SK-N-SH (cell line): ENCODE results near the gene TXNDC5. TPM values are rescaled to one million over a fixed set of nuclear protein-coding genes. Genes with fewer than 3 reads are reported as not detected.
A peak's percentile ranks its signal among the peaks of the same experiment; 100 is the strongest.

Experiments
- CTCF ChIA-PET: fragments of 300-600, 350-600 bp; formaldehyde crosslinking; extraction: SDS; loops from one replicate; lab custom pipeline; 2021; lab: Yijun Ruan, JAX
- POLR2A ChIA-PET: fragments of 350-600 bp; sonication (Branson Sonifier 250); formaldehyde crosslinking; extraction: SDS; loops from one replicate; lab custom pipeline; 2020; ENCODE audit warnings: antibody characterized with exemption, inconsistent platforms; lab: Yijun Ruan, JAX
- DNase-seq: peaks from one replicate; pipeline ENCODE4 v3.0.0; 2012
- H2AFZ ChIP-seq: fragments of 200-600 bp; sonication (generic); 2 replicates; pipeline ENCODE4 v1.8.1; 2016; ENCODE audit warnings: antibody characterized with exemption, mild to moderate bottlenecking, low read depth
- H3F3A ChIP-seq: fragments of 200-600 bp; sonication (generic); replicated peaks from 2 replicates; pipeline ENCODE3; 2016; ENCODE audit warnings: antibody characterized with exemption, mild to moderate bottlenecking; ENCODE audit not compliant: insufficient read depth
- H3K27ac ChIP-seq, 2 experiments: fragments of 200-500 bp in 1 of 2; fragments of 200-600 bp in 1 of 2; sonication (Bioruptor generic) in 1 of 2; sonication (generic), shearing (Covaris generic) in 1 of 2; 2 replicates each; pipeline versions ENCODE4 v1.5.1 to v1.6.1; 2014 to 2016; ENCODE audit warnings: low read depth in 2 of 2, inconsistent platforms in 1 of 2, low read length in 1 of 2, mild to moderate bottlenecking in 1 of 2, mixed read lengths in 1 of 2
- H3K27me3 ChIP-seq: fragments of 200-600 bp; sonication (generic), shearing (Covaris generic); 2 replicates; pipeline ENCODE4 v1.6.1; 2016; ENCODE audit warnings: mixed run types; ENCODE audit not compliant: insufficient read depth
- H3K36me3 ChIP-seq, 2 experiments: fragments of 200-500 bp in 1 of 2; fragments of 200-600 bp in 1 of 2; sonication (Bioruptor generic) in 1 of 2; sonication (generic) in 1 of 2; replicated peaks in 1 of 2; 2 replicates each; pipeline versions ENCODE3 to v1.5.1; 2014 to 2016; ENCODE audit warnings: low read length in 1 of 2, mild to moderate bottlenecking in 1 of 2; ENCODE audit not compliant: insufficient read depth in 2 of 2, control insufficient read depth in 1 of 2
- H3K4me1 ChIP-seq, 2 experiments: fragments of 200-500 bp in 1 of 2; fragments of 200-600 bp in 1 of 2; sonication (Bioruptor generic) in 1 of 2; sonication (generic), shearing (Covaris generic) in 1 of 2; 2 replicates each; pipeline versions ENCODE4 v1.5.1 to v1.6.1; 2014 to 2016; ENCODE audit warnings: low read depth in 1 of 2, low read length in 1 of 2, mixed run types in 1 of 2; ENCODE audit not compliant: insufficient read depth in 2 of 2, control insufficient read depth in 1 of 2
- H3K4me2 ChIP-seq: fragments of 200-600 bp; sonication (generic), shearing (Covaris generic); 2 replicates; pipeline ENCODE4 v1.6.1; 2017; ENCODE audit warnings: mixed run types
- H3K4me3 ChIP-seq, 2 experiments: fragments of 200-500 bp in 1 of 2; fragments of 200-600 bp in 1 of 2; sonication (Bioruptor generic) in 1 of 2; sonication (generic), shearing (Covaris generic) in 1 of 2; 2 replicates each; pipeline versions ENCODE4 v1.5.1 to v1.8.1; 2014 to 2016; ENCODE audit warnings: low read depth in 2 of 2, inconsistent platforms in 1 of 2, low read length in 1 of 2, mild to moderate bottlenecking in 1 of 2, mixed read lengths in 1 of 2, moderate library complexity in 1 of 2
- H3K79me2 ChIP-seq: fragments of 200-600 bp; sonication (generic); 2 replicates; pipeline ENCODE4 v1.8.1; 2017; ENCODE audit warnings: mild to moderate bottlenecking; ENCODE audit not compliant: insufficient read depth
- H3K9ac ChIP-seq: fragments of 200-600 bp; sonication (generic); 2 replicates; pipeline ENCODE4 v1.6.1; 2017; ENCODE audit warnings: mixed run types
- H3K9me2 ChIP-seq: fragments of 200-600 bp; sonication (generic); 2 replicates; pipeline ENCODE4 v1.6.1; 2017; ENCODE audit warnings: mixed run types
- H3K9me3 ChIP-seq: fragments of 200-600 bp; sonication (generic); 2 replicates; pipeline ENCODE4 v1.6.1; 2017; ENCODE audit warnings: mixed run types, mild to moderate bottlenecking, moderate library complexity
- H4K20me1 ChIP-seq: fragments of 200-600 bp; sonication (generic); 2 replicates; pipeline ENCODE4 v1.6.1; 2017; ENCODE audit warnings: mild to moderate bottlenecking, mixed run types; ENCODE audit not compliant: insufficient read depth
- EP300 ChIP-seq, 2 experiments: IDR thresholded peaks; 2 replicates each; pipeline versions ENCODE4 v1.4.0 to v1.6.1; 2012; ENCODE audit warnings: borderline replicate concordance in 1 of 2, low read depth in 1 of 2, low read length in 1 of 2
- FOXM1 ChIP-seq: IDR thresholded peaks from 2 replicates; pipeline ENCODE4 v1.4.0; 2012; ENCODE audit warnings: low read depth, mild to moderate bottlenecking
- IRF3 ChIP-seq: fragments of 150-350 bp; IDR thresholded peaks from 2 replicates; pipeline ENCODE4 v1.6.1; 2016; ENCODE audit warnings: mild to moderate bottlenecking, low read depth, low read length
- JUND ChIP-seq: IDR thresholded peaks from 2 replicates; pipeline ENCODE4 v1.4.0; 2012
- MXI1 ChIP-seq: IDR thresholded peaks from 2 replicates; pipeline ENCODE4 v1.6.1; 2012; ENCODE audit warnings: mild to moderate bottlenecking, low read depth, low read length, improper control_type of control experiment
- NRF1 ChIP-seq: IDR thresholded peaks from 2 replicates; pipeline ENCODE4 v1.6.1; 2012; ENCODE audit warnings: low read depth, mild to moderate bottlenecking, low read length
- POLR2AphosphoS5 ChIP-seq: IDR thresholded peaks from 2 replicates; pipeline ENCODE4 v1.6.1; 2012; ENCODE audit warnings: low read depth, low read length
- RXRA ChIP-seq: IDR thresholded peaks from 2 replicates; pipeline ENCODE4 v1.4.0; 2012; ENCODE audit warnings: low read depth, mild to moderate bottlenecking, borderline replicate concordance
- SIN3A ChIP-seq: IDR thresholded peaks from 2 replicates; pipeline ENCODE4 v1.6.1; 2012; ENCODE audit warnings: low read depth, mild to moderate bottlenecking, low read length, moderate library complexity, borderline replicate concordance
- TAF1 ChIP-seq: IDR thresholded peaks from 2 replicates; pipeline ENCODE4 v1.6.1; 2012; ENCODE audit warnings: low read depth, mild to moderate bottlenecking, low read length, moderate library complexity, borderline replicate concordance
- TEAD4 ChIP-seq: IDR thresholded peaks from 2 replicates; pipeline ENCODE4 v1.4.0; 2012; ENCODE audit warnings: mild to moderate bottlenecking, borderline replicate concordance; ENCODE audit not compliant: insufficient read depth
- USF1 ChIP-seq: IDR thresholded peaks from 2 replicates; pipeline ENCODE4 v1.4.0; 2012; ENCODE audit warnings: low read depth, borderline replicate concordance
- USF2 ChIP-seq: fragments of 150-350 bp; IDR thresholded peaks from 2 replicates; pipeline ENCODE4 v1.6.1; 2017; ENCODE audit warnings: antibody characterized with exemption, low read length, low read depth, borderline replicate concordance
- YY1 ChIP-seq: IDR thresholded peaks from 2 replicates; pipeline ENCODE4 v1.4.0; 2012; ENCODE audit warnings: low read depth, mild to moderate bottlenecking
- WGBS: methylation state at CpG from one replicate; pipeline ENCODE4 v1.1.6; 2017; ENCODE audit warnings: low lambda C conversion rate; 5-methylcytosine and 5-hydroxymethylcytosine counted together
- polyA plus RNA-seq, 3 experiments: library from polyadenylated mRNA; depleted of rRNA; stranded (reverse); fragments of >200 nt; gene quantifications; 2 replicates each; pipeline ENCODE4 v1.2.3, GENCODE V29; 2012
- TF ChIP-seq, protein P1 (sequence below): IDR thresholded peaks from 2 replicates; pipeline ENCODE4 v1.4.0; 2012; ENCODE audit warnings: low read depth

The TXNDC5 gene
- polyA plus RNA-seq (2012; rRNA removed) = 187 and 207 TPM in 2 replicates
- 211 and 225 TPM in 2 replicates for polyA plus RNA-seq (2012; cell fraction: cytosol; rRNA removed)
- 83.9 and 122 TPM in 2 replicates for polyA plus RNA-seq (2012; cell fraction: nucleus; rRNA removed)

DNA sequence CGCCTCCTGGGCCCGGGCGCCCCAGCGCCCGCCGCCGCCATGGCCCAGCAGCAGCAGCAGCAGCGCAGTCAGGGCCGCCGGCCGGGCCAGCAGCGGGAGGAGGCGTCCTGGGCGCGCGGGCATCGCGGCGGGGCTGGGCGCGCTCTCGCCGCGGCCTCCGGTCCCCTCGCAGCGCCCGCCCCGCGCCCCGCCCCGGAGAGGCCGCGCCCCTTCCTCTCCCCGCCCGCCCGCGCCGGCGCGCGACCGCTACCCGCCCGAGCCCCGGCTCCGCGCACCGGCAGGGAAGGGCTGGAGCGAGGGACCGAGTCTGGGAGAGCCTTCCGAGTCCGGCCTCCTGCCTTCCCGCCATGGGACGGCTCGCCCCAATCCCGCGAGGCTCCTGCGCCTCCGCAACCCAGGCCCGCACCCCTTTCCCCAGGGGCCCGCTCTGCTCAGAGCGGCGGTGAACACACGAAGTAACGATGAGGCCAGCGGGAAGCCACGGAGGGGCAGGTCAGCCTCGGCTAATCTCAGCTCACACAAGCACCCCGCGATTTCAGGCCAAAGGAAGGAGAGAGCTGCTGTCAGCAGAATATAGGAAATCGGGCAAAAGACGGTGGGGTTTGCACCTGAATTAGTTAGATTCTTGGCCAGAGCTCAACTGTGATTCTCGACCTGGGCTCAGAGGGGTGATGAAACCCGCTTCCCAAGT, at the start of gene TXNDC5:
TXNDC5 (minus strand) TSS at position 135 of the 691 bp plus-strand sequence; CDS start at position 123, 12 bp downstream.
- peak; percentile 97 for DNase-seq
- Histone ChIP-seq H3K4me2 (peak within 1 kb of the TSS; percentile 99), H3K4me1 (peaks cover 11% of the 10 kb centered on the region in 2 experiments; a peak in 2 of 4 replicates), H4K20me1 (peaks cover 36% of the 10 kb centered on the region), H2AFZ (peak within 1 kb of the TSS; percentile 84), H3K9ac (peak within 1 kb of the TSS; percentile 70), H3K27me3 (peaks cover 6% of the 10 kb centered on the region; the same call in 1 of the 2 replicates), H3K4me3 (peak within 1 kb of the TSS; percentile 72 to 85), H3K9me3 (no peaks in the 10 kb centered on the region), H3F3A (peaks cover 3% of the 10 kb centered on the region), H3K36me3 (peaks cover 6 to 7% of the 10 kb centered on the region in 2 experiments), H3K79me2 (peaks cover 43% of the 10 kb centered on the region), H3K27ac (peak within 1 kb of the TSS; percentile 43 to 65; a peak in 3 of 4 replicates), H3K9me2 (no peaks in the 10 kb centered on the region; the same call in 1 of the 2 replicates)
- CTCF ChIA-PET = no interaction called here
- POLR2A ChIA-PET = no interaction called here
- peak; percentile 60 for TF ChIP-seq POLR2AphosphoS5
- TF ChIP-seq TEAD4 = no peak
- TF ChIP-seq NRF1 = peak; percentile 61
- TF ChIP-seq, protein P1, sequence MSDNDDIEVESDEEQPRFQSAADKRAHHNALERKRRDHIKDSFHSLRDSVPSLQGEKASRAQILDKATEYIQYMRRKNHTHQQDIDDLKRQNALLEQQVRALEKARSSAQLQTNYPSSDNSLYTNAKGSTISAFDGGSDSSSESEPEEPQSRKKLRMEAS = peak; percentile 53; the same call in 1 of the 2 replicates
- TF ChIP-seq USF1 = no peak
- TF ChIP-seq TAF1 = no peak
- 19% methylated on average over 14 of the region's 75 CpGs for WGBS

DNA sequence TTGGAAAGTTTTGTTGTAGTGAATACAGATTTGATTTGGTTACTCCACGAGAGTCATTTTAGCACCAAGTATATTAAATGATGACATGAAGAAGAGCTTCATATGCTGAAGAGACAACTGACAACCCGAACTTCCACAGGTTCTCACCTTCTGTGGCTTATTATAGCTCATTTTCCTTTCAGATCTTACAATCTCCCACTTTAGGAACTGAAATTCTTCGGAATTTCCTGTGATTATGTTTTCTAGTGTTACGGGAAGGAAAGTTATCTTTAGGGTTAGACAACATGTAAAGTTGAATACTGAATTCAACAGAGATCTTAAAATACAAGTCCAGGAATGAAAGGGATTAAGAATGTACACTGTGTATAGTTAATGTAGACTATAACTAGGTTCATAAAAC, 49.6 kb upstream of the TXNDC5 start:
- 37% methylated on average over 4 of the region's 4 CpGs for WGBS
- Histone ChIP-seq H3K9me3 (no peaks in the 10 kb centered on the region), H3K79me2 (no peaks in the 10 kb centered on the region)
- no peak for TF ChIP-seq MXI1
- no peak for TF ChIP-seq YY1
- no peak for TF ChIP-seq TAF1
- TF ChIP-seq USF2 = no peak
- TF ChIP-seq FOXM1 = no peak
- TF ChIP-seq RXRA = no peak
- no peak for TF ChIP-seq TEAD4
- no peak for TF ChIP-seq SIN3A
- no peak for TF ChIP-seq POLR2AphosphoS5
- TF ChIP-seq JUND = no peak
- no peak for TF ChIP-seq EP300 (IDR thresholded peaks at IDR 0.05; ENCODE audit: borderline replicate concordance in 1 of 2, low read depth in 1 of 2, low read length in 1 of 2)
- no peak for TF ChIP-seq IRF3
- TF ChIP-seq NRF1 = no peak
- TF ChIP-seq, protein P1 = no peak
- TF ChIP-seq, all 33 proteins: peak for 0
- H3K9me2 ChIP-seq = no peaks in the 10 kb centered on the region
- no peaks in the 10 kb centered on the region for H4K20me1 ChIP-seq
- H3K27ac ChIP-seq = no peak overlapping the region
- H3F3A ChIP-seq = no peaks in the 10 kb centered on the region
- H3K4me2 ChIP-seq = no peak overlapping the region
- H3K27me3 ChIP-seq = no peaks in the 10 kb centered on the region
- POLR2A ChIA-PET = no interaction called here
- no peak overlapping the region for H3K4me3 ChIP-seq
- CTCF ChIA-PET = interaction anchor here (0.6 kb wide), 1 partner anchor 289 kb away, joined by 3 read pairs; no protein-coding TSS in a partner anchor
- H3K4me1 ChIP-seq = no peaks in the 10 kb centered on the region
- no peaks in the 10 kb centered on the region for H3K36me3 ChIP-seq
- no peak for DNase-seq
- H3K9ac ChIP-seq = no peak overlapping the region
- H2AFZ ChIP-seq = no peak overlapping the region
